HG02678 (cell line): ENCODE results near the gene KIAA1614.
A peak's percentile ranks its signal among the peaks of the same experiment; 100 is the strongest.

ENCODE experiments used
- ATAC-seq: cut with Tn5 transposase; IDR thresholded peaks from one replicate; pipeline ENCODE4 v1.9.1; 2021; ENCODE audit warnings: mild to moderate bottlenecking, moderate library complexity; ENCODE audit not compliant: unreplicated experiment

The KIAA1614 gene

GRCh38 chr1:180912801-180913565 is at the start of gene KIAA1614:
Gene KIAA1614, plus strand, starts transcription at chr1:180912897. Its CDS starts 347 bp downstream, at chr1:180913244.
- no peak for ATAC-seq

GRCh38 chr1:180863158-180863775 is 49.4 kb upstream of the KIAA1614 start:
- ATAC-seq: no peak

GRCh38 chr1:180881806-180882509 is 30.7 kb upstream of the KIAA1614 start:
- no peak for ATAC-seq

- ATAC-seq: no peak
Observed at GRCh38 chr1:180884588-180885300, 28.0 kb upstream of the KIAA1614 start.

GRCh38 chr1:180886338-180886737 is 26.4 kb upstream of the KIAA1614 start:
- ATAC-seq: no peak

- no peak for ATAC-seq
Observed at GRCh38 chr1:180887841-180888240, 24.9 kb upstream of the KIAA1614 start.

GRCh38 chr1:180888870-180889269 is 23.8 kb upstream of the KIAA1614 start:
- peak; percentile 85 for ATAC-seq

GRCh38 chr1:180889325-180889724 is 23.4 kb upstream of the KIAA1614 start:
- ATAC-seq: no peak

- ATAC-seq: no peak
Observed at GRCh38 chr1:180892272-180892671, 20.4 kb upstream of the KIAA1614 start.

GRCh38 chr1:180892675-180893074 is 20.0 kb upstream of the KIAA1614 start:
- no peak for ATAC-seq

- ATAC-seq: no peak
Observed at GRCh38 chr1:180893614-180894013, 19.1 kb upstream of the KIAA1614 start.

- no peak for ATAC-seq
Observed at GRCh38 chr1:180896161-180896560, 16.5 kb upstream of the KIAA1614 start.

GRCh38 chr1:180898441-180899219 is 14.1 kb upstream of the KIAA1614 start:
- ATAC-seq: no peak

- no peak for ATAC-seq
Observed at GRCh38 chr1:180899262-180899661, 13.4 kb upstream of the KIAA1614 start.

GRCh38 chr1:180901076-180901990 is 11.4 kb upstream of the KIAA1614 start:
- no peak for ATAC-seq

- ATAC-seq: no peak
Observed at GRCh38 chr1:180902541-180902940, 10.2 kb upstream of the KIAA1614 start.

- ATAC-seq: no peak
Observed at GRCh38 chr1:180905927-180906326, 6.8 kb upstream of the KIAA1614 start.

GRCh38 chr1:180906511-180906910 is 6.2 kb upstream of the KIAA1614 start:
- no peak for ATAC-seq

- ATAC-seq: no peak
Observed at GRCh38 chr1:180907313-180908055, 5.2 kb upstream of the KIAA1614 start.
